ENCODE measurements around the gene KLF13. TPM values are rescaled to one million over a fixed set of nuclear protein-coding genes. Genes with fewer than 3 reads are reported as not detected.

KLF13 gene
- total and polyA plus RNA-seq, 2 experiments from 2014 or later = 15.1 to 35.7 TPM

DNA sequence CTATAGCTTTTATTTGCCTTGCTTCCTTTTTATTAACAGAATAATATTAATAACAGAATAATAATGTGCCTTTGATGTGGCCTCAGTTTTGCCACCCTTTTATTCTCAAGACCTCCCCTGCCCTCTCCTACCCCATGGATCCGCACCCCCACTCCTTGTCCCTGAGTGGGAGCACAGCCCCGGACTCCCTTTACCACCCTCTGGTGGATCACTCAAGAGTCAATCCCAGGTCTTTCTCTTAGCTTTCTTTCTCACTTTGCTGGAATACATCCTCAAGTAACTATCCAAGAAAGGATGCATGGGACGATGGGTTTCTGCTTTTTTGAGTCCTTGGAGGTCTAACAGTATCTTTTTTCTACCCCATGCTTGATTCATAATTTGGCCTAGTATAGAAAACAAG lies 63.4 kb downstream of the KLF13 start:
- TF ChIP-seq, protein P1, sequence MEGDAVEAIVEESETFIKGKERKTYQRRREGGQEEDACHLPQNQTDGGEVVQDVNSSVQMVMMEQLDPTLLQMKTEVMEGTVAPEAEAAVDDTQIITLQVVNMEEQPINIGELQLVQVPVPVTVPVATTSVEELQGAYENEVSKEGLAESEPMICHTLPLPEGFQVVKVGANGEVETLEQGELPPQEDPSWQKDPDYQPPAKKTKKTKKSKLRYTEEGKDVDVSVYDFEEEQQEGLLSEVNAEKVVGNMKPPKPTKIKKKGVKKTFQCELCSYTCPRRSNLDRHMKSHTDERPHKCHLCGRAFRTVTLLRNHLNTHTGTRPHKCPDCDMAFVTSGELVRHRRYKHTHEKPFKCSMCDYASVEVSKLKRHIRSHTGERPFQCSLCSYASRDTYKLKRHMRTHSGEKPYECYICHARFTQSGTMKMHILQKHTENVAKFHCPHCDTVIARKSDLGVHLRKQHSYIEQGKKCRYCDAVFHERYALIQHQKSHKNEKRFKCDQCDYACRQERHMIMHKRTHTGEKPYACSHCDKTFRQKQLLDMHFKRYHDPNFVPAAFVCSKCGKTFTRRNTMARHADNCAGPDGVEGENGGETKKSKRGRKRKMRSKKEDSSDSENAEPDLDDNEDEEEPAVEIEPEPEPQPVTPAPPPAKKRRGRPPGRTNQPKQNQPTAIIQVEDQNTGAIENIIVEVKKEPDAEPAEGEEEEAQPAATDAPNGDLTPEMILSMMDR (IDR thresholded peaks at IDR 0.05; ENCODE audit: low read depth, low read length) = no peak
- no peak for DNase-seq (ENCODE audit: low read depth in 1 of 2, low spot score in 1 of 2)
- no peaks in the 10 kb centered on the region for H3K36me3 ChIP-seq
- H3K27ac ChIP-seq = no peak overlapping the region
- H3K4me1 ChIP-seq (ENCODE audit: low read depth) = peaks cover 17% of the 10 kb centered on the region
- no peak overlapping the region for H3K4me3 ChIP-seq
- H3K9me3 ChIP-seq (ENCODE audit: low read depth) = no peaks in the 10 kb centered on the region
- H3K27me3 ChIP-seq = peaks cover 10% of the 10 kb centered on the region

DNA sequence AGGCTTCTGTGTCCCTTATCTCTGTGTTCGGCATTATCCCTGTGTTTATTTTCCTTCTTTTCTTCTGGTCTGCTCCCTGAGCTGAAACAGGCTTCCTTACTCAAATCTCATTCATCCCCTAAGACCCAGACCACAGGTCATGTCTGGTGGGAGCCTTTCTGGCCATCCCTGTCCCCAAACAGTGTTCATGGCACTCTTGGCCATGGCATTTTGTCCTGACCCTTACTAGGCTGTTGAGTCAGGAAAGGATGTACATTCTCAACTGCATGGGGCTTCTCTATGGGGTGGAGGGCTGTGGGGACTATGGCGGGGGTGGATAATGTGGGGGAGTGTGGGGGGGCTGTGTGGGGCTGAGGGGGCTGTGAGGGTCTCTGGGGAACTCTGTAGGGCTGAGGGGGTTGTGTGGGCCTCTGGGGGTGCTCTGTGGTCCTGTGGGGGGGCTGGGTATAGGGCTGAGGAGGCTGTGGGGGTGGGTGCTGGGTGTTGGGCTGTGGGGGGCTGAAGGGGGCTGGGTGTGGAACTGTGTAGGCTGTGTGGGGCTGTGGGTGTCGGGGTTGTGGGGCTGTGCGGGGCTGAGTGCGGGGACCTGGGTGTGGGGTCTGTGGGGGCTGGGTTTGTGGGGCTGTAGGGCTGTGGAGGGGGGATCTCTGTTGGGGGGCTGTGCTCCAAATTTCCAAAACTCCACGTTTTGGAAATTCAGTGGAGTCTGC lies 64.3 kb downstream of the KLF13 start:
- no peaks in the 10 kb centered on the region for H3K36me3 ChIP-seq
- no peak overlapping the region for H3K4me3 ChIP-seq
- H3K27me3 ChIP-seq = peaks cover 10% of the 10 kb centered on the region
- H3K9me3 ChIP-seq (ENCODE audit: low read depth) = no peaks in the 10 kb centered on the region
- no peak overlapping the region for H3K27ac ChIP-seq
- DNase-seq (ENCODE audit: low read depth in 1 of 2, low spot score in 1 of 2) = no peak
- peaks cover 17% of the 10 kb centered on the region for H3K4me1 ChIP-seq (ENCODE audit: low read depth)
- TF ChIP-seq, protein P1 (IDR thresholded peaks at IDR 0.05; ENCODE audit: low read depth, low read length) = no peak

DNA sequence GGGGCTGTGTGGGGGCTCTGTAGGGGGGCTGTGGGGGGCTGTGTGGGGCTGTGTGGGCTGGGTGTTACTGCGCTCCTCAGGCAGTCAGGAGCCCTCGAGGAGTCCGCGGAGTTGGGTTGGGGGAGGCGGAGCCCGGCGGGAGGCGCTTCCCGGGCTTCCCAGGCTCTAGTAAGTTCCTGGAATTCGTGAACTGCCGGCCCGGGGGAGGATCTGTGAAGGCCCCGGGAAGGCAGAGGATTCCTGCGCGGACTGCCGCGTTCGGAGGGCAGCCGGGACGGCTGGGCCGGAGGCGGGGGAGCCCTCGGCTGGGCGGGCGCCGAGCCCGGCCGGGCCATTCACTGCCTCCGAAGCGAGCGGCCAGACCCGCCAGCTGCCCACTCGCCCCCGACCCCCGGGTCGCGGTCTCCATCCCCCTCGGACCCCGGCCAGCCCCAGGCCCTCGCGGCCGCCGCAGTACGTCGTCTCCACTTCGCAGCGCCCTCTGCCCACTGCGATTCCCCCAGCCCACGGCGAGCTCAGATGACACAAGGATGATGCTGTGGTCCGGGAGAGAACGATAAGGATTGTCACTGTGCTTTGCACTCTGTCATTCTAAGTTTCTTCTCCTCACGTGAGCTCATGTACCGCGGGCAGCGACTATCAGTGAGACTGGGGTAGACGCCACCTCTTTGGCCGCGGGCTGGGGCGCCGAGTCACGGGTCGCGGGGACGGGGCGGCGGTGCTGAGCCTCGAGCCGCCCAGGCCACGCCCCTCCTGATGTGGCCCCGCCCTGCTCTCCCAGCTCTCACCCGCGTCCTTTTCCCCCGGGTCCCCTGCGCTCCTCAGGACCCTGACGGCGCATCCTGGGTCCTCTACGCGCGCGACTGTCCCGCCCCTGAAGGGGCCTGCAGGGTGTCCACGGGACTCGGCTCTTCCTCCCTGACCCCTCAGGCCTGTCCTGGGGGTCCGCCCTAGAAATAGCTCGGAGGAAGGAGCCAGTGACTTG lies 65.3 kb downstream of the KLF13 start:
- Histone ChIP-seq H3K4me1 (ENCODE audit: low read depth) (peaks cover 17% of the 10 kb centered on the region), H3K9me3 (ENCODE audit: low read depth) (no peaks in the 10 kb centered on the region), H3K4me3 (peak overlapping the region; percentile 40), H3K36me3 (no peaks in the 10 kb centered on the region), H3K27ac (peak overlapping the region; percentile 17), H3K27me3 (peaks cover 10% of the 10 kb centered on the region)
- peak; percentile 75 to 94 for DNase-seq (ENCODE audit: low read depth in 1 of 2, low spot score in 1 of 2)
- TF ChIP-seq, protein P1 (IDR thresholded peaks at IDR 0.05; ENCODE audit: low read depth, low read length) = no peak

DNA sequence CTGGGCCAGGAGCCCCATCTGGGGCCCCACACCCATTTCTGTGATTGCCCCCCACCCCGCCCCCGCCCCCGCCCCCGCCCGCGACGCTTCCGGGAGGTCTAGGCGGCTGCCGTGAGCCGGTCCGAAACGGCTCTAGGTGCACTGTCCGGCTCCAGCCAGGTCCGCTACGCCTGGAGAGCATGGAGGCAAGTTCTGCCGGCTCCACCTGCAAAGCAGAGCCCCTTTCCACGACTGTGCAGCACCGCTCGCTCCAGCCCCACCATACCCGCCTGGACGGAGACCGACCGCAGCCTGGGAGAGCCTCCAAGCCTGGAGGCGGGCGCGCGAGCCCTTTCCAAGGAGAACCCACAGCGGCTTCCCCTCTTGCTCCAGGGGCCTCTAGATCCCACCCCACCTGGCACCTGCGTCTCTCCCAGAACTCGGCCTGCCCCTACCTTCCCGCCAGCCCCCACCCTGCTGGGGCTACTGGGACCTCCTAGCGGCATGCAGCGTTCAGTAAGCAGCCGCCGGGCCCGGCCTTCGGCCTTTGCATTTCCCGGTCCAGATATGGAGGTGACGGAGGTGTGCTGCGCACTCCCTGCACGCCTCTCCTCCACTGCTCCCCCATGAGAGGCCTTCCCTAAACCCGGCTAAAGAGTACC lies 66.2 kb downstream of the KLF13 start:
- TF ChIP-seq, protein P1 (IDR thresholded peaks at IDR 0.05; ENCODE audit: low read depth, low read length) = no peak
- Histone ChIP-seq H3K9me3 (ENCODE audit: low read depth) (no peaks in the 10 kb centered on the region), H3K27me3 (peaks cover 10% of the 10 kb centered on the region), H3K27ac (no peak overlapping the region), H3K4me3 (peak overlapping the region; percentile 40), H3K36me3 (no peaks in the 10 kb centered on the region), H3K4me1 (ENCODE audit: low read depth) (peaks cover 23% of the 10 kb centered on the region)
- DNase-seq (ENCODE audit: low read depth in 1 of 2, low spot score in 1 of 2) = peak; percentile 48 to 56

DNA sequence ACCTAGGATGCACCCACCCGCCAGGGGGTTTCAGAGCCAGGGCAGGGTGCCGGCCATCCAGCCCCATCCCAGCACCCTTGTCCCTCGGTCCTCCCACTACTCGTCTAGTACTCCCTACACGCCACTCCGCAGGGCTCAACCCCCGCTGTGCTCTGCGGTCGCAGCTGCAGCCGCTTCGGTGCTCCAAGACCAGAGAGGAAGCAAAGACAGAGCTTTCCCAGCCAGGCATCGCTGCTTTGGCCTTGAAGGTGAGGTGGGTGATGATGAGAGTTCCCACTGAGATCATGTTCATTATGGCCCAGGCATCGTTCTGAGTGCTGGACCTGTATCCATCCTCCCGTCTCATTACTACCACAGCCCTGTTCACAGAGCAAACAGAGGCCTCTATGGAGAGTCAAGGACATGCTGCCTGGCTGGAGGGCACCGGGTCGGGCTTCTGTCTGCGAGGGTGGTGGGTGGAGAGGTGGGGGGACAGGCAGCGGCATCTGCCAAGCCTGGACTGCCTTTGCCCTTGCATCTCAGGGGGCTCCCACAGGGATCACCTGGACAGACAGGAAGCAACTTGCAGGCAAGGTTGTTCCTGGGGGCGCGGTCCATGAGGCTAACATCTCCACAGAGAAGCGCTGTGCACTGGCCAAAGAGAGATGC lies 66.9 kb downstream of the KLF13 start:
- Histone ChIP-seq H3K36me3 (no peaks in the 10 kb centered on the region), H3K4me3 (no peak overlapping the region), H3K4me1 (ENCODE audit: low read depth) (peaks cover 21% of the 10 kb centered on the region), H3K27me3 (peaks cover 10% of the 10 kb centered on the region), H3K9me3 (ENCODE audit: low read depth) (no peaks in the 10 kb centered on the region), H3K27ac (no peak overlapping the region)
- DNase-seq (ENCODE audit: low read depth in 1 of 2, low spot score in 1 of 2) = no peak
- TF ChIP-seq, protein P1 (IDR thresholded peaks at IDR 0.05; ENCODE audit: low read depth, low read length) = no peak

Data from cardiac muscle cell (in vitro differentiated cells and primary cell).